Measurements from ENCODE around the gene ADIPOR2.
A peak's percentile ranks its signal among the peaks of the same experiment; 100 is the strongest.

Gene ADIPOR2

DNA sequence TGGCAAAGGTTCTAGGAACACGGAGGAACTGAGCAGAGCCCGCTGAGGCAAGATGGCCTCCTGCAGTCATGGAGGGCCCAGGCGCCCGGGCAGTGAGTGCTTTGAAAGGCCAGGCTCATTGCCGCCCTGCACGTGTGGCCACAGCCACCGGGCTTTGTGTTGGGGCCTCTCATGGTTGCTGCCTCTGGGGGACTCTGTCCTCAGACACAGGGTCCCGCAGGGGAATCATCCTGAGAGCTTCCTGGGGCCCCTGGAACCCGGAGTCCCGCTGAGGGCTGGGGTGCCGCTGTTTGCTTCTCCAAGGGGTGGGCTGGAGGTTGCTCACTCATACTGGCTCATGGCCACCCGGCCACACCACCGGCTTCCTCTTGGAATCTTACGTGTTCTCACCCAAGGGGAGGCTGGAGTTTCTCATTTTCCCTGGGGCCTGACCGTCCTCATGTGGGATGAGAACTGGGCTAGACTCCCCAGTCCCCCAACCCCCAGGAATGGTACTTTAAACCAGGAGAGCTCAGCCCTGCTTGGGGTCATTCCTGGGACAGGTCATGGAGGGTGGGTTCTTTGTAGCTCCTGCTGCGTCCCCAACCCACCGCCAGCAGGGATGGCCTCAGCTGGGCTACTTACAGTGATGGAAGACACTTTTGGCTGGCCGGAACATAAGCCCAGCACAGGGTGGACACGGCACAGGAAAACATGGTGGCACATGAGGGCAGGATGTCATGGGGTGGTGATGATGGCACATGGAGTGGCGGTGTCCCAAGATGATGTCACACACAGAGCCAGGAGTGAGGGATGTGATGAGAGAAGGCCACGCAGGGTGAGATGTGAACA, 108.4 kb downstream of the ADIPOR2 start:
- no peak for DNase-seq (ENCODE audit: low read depth in 2 of 2)

DNA sequence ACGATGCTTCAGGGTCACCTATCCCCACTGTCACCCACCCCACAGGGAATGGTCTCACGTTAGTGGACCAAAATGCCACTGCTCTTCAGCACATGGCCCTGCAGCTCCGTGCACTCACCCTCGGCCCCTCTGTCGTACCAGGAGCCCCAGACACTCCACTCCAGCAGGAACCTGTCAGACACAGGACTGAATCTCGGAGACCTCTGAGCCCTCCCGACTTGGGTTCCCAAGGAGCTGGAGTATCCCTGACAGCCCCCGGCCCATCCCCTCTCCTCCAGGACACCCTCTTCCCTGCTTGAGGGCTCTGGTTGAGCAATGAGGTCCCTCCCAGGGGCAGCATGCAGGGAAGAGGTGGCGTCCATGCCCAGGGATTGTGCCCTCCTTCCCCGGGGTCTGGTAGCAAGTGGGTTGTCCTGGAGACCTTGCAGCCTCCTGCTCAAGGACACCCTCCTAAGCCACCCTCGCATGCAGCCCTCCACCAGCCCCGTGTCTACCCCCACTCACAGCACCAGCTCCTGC, 109.1 kb downstream of the ADIPOR2 start:
- no peak for DNase-seq (ENCODE audit: low read depth in 2 of 2)

DNA sequence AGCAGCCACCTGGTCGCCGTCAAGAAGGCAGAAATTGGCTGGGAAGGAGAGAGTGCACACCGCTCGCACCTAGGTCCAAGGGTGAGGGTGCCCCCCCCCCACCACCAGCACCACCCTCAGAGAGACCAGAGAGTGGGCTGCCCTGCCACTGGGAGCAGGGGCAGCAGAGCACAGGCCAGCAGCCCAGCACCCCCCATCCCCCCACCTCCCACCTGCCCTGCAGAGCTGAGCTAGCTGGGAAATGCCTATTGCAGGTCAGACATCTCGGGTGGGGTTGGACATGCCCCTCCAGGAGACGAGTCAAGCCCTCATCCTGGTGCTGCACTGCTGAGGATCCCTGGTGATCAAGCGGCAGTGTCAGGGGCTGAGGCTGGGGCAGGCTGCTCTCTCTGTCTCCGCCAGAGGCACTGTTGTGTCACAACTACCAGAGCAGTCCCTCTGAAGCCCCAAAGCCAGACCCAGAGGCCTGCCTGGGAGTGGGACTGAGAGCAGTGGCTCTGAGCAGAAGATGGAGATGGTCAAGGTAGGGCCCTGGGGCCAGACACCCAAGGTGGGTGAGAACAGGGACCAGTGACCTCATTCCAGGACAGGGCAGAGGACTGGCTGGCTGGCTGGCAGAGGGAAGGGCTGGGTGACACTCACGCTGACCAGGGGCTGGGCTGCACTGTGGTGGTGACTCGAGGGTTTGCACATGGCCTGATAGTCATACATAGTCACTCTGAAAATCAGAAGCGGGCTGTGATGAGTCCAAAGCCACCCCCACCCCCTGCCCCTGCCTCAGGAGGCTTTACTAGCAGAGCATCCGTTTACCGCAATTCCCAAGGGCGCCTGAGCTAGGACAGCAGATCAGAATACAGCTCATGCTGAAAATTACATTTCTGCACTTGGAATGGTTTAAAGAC, 109.8 kb downstream of the ADIPOR2 start:
- DNase-seq (ENCODE audit: low read depth in 2 of 2): no peak

DNA sequence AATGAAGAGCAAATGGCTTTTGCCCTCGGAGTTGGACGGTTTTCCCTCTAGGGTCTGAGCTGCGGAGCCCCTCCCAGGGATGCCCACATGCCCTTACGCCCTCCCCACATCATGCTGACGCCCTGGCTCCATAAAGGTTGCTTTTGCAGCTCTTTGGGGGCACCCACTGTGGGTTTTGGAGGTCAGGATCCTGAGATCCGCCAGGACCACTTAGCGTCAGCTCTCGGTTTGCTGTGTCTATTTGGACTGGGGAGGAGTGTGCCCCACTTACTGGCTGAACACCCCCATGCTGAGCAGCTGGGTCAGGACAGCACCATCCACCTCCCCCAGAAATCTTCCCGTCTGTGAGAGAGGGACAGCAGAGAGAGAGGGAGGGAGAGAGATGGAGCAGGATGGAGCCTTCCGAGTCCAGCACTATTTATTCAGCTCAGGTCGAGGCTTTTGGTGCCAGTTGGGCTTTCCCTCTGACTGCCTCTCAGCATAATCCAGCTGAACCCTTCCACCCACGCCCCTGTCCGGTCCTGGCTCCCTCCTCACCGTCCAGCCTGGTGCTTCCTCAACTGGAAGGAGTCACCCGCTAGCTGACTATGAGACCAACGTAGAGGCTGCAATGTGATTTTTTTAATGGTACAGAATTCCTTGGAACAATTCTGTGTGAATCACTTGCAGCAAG, 110.6 kb downstream of the ADIPOR2 start:
- no peak for DNase-seq (ENCODE audit: low read depth in 2 of 2)

DNA sequence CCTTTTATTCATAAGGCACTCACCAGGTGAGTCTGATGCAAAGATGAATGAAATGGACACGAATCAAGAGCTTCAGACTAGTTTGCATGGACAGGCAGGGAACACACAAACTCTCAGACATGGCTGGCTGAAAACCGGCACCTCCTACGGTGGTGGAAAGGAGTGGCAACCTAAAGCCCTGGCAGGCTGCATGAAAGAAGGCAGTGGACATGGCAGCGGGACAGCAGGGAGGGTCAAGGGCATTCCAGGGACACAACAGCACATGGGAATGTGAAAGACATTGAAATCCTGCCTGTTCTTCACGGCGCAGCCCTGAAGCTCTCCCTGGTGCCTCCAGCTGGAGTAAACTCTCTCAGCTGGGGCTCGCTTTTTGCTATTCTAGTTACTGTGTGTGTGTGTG, 112.9 kb downstream of the ADIPOR2 start:
- DNase-seq (ENCODE audit: low read depth in 2 of 2): no peak

DNA sequence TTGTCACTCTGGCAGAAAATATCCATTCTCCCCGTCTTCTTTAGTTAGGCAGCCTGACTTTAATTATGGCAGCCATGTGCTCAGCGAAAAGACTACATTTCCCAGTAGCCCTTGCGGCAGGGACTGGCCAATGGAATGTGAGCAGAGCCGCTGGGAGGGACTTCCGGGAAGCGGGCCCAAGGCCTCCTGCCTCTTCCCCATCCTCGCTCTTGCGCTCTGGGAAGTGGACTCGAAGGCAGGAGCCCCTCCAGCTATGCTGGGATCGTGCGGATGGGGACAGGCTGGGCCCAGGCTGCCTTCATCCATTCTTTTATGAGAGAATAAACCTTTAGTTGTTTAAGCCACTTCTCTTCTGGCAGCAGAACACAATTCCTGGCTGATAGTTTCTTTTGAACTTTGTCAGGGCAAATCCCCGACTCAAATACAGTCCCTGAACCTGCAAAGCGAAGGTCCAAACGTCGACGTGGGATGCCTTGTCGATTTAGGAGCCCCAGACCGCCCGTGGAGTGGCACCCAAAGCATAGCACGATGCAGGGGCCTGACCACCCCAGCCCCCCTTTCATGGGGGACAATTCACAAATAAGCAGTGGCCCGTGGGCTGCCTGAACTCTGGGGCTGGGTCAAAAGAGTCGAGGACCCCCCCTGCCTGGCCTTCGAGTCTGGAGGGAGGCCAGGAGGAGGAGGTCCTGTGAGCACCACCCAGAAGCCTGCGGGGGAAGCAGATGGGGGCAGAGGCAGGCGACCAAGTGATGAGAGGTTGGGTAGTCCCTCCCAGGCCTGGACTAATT, 113.9 kb downstream of the ADIPOR2 start:
- DNase-seq (ENCODE audit: low read depth in 2 of 2): peak; percentile 77 to 78

DNA sequence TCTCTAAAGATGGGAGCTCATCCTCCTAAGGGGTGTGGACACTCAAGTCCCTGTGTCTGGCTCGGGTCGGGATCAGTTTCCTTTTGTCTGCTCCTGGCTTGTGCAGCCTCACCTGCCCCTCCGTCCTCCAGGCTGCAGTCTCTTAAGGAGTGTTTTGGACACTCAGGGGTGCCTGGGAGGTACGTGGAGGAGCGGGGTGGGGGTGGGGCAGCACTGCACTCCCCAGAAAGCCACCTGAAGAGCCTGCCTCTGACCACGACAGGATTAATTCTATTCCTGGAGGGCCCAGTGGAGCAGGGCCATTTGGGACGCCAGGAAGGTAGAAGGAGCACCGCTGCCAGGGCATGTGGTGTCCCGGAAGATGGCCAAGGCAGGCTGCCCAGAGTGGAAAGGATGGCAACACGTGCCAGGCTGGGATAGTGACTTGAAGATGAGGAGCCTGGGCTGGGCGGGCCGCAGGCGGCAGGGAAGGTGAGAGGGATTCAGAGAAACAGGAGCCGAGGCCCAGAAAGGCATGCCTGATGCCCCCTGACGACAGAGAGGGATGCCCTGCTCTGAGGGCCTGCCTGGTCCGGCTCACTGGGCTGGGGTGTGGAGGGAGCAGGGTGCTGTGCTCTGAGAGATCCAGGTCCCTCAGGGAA, 114.7 kb downstream of the ADIPOR2 start:
- no peak for DNase-seq (ENCODE audit: low read depth in 2 of 2)

DNA sequence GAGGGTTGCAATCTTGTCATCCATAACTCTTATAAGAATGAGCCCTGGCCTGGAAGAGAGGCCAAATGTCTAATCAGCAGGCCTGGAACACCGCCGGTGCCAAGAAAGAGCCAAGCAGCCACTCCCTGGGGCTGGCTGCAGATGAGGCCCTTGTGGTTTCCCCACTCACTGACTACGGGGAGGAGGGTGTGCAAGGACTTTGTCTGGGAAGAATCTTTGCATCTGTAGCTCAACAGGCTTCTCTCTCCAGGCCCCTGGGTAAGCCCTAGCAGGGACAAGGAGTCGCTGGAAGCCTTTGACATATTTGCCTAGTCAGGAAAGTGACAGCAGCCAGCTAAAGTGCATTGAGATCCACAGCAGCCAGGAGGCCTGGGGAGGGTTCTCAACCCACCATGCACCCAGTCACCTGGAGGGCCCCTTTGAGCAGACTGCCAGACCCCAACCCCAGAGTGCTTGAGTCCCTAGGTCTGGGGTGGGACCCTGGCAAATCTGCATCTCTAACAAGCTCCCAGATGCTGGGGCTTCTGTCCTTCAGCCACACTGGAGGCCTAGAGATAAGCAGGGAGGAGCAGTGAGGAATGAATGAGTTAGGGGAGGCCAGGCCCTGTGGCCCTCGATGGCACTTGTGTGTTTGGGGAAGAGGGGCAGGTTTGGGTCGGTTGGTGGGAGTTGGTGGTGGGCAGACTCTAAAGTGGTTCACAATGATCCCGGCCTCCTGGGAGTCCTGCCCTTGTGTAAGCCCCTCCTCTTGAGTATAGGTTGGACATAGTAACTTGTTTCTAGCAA, 115.6 kb downstream of the ADIPOR2 start:
- DNase-seq (ENCODE audit: low read depth in 2 of 2): no peak

DNA sequence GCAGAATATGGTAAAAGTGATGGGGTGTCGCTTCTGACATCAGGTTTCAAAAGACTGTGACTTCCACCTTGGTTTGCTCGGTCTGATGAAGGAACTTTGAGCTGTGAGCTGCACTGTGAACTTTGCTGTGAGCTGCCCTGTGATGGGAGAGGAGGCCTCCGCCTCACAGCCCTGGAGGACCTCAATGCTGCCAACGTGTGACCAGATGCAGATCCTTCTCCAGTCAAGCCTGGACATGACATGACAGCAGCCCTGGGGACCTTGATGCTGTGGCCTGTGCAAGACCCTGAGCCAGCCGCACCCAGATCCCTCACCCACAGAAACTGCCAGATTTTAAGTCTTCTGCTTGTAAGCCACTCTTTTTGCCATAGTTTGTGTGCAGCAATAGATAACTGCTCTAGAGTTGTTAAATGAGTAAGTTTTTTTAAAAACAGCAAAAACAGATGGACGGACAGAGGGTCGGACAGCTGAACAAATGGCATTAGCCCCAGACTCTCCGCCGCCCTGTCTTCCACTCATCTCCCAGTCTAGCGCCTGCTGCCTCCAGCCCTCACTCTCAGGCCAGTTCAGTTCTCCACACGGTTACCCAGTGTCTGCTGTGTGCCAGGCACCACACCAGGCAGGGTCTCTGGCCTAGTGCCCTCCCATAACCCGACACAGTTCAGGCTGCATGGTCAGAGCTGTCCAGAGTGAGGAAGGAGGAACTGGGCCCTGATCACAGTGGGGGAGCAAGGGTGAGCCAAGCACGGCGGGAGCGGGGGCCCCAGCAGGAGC, 116.4 kb downstream of the ADIPOR2 start:
- no peak for DNase-seq (ENCODE audit: low read depth in 2 of 2)

DNA sequence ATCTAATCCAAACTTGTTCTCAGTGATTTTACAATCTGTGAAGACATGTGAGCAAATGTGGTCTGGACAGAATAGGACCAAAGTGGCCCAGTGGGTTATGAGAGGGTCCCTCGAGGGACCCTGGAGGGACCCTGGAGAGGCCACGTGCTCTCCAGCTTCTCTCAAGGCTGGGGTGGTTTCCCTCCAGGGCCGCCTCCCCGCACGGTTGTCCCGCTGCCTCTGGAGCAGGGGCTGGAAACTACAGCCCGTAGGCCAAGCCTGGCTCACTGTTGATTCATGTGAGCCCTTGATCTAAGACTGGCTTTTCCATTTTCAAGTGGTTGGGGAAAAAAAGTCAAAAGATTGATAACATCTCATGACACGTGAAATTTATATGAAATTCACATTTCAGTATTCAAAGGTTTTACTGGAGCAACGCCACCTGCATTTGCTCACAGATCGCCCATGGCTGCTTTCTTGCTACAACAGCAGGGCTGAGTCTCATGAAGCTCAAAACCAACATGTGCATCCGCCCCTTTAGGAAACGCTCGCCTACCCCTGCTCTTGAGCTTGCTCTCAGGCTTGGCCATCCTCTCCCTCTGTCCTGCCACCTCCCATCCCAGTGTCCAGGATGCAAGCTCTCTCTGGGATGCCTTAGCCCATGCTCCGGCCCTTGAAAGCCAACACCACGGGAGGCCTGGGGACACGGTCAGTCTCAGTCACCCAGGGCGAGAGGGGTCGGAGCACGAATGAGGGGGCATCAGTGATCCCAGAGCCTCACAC, 117.3 kb downstream of the ADIPOR2 start:
- DNase-seq (ENCODE audit: low read depth in 2 of 2): no peak

DNA sequence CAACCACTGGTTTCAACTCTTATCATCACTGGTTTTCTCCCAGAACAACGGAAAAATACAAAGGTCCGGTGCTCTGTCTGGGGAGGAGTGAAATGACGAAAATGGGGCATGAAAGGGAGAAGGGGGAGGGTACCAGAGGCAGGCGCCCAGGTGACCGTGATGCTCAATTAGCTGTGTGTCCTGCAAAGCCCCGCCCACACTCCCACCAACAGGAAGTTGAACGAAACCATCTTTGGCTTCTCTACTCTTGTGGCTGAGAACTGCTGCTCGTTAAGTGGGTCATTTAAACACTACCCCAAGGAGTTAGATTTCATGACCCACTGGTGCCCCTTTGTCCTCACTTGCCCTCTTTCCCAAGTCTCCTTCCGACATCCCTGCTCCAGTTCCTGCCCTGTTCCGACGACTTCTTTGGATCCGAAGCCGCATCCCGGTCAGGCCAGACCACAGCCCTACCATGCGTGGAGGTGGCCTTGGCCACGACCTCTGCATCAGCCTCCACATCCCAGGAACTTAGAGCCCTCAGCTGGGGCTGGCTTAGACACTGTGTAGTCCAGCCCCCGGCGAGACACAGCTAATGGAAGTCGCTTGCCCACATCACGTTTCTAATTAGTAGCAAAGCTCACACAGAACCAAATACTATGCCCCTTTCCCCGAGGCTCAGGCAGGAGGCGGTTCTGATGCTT, 118.1 kb downstream of the ADIPOR2 start:
- DNase-seq (ENCODE audit: low read depth in 2 of 2): no peak

DNA sequence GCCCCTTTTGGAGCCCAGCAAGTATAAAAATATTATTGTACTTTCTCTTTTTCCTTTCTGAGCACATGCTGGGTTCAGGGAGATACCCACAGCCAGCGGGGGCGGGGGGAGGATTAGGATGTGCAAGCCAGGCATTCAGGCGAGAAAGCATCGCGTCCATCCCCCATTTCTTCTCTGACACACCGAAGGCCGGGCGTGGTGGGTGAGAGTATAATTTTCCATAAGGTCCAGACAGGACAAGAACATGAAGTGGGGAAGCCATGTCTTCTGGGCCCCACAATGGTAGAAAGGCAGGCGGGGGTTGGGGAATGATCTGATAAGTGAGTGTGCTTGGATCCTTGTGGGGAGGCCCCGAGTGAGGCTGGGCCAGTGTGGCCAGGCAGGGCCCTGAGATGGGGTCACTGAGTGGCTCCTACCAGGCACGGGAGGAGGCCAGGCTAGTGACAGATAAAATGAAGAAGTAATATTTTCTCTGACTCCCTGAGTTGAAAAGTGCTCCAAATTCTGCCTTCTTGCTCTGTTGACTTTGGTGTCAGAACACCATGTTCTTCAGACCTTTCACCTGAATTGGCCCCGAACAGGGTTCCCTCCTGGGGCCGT, 118.8 kb downstream of the ADIPOR2 start:
- DNase-seq (ENCODE audit: low read depth in 2 of 2): no peak

DNA sequence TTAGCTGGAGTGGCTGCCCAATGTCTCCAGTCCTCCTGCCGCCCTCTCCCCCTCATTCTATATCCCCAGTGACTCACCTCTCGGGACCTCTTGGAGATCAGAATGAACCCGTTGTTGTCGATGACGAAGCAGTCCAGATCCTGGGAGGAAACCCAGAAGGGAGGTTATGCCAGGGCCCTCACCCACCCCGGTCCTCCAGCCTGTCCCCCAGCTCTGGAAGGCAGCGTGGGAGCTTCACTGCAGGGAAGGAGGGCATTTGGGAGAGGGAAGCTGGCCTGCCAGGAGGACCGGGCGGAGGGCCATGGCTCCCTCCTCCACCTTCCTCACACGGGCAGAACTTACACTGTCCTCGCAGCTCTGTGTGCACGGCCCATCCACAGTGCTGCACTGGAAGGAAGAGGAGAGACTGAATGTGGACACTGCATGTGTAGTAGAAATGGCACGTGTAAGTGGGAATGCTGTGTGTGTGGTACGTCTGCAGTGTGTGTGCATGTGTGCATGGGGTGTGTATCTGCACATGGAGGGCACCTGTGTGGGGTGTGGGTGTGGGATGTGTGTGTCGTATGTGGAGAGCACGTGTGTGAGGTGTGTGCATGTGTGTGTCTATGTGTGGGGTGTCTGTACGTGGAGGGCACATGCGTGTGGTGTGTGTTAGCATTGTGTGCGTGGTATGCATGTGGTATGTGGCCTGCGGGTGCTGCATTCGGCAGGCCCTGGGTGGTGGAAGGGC, 119.5 kb downstream of the ADIPOR2 start:
- no peak for DNase-seq (ENCODE audit: low read depth in 2 of 2)

DNA sequence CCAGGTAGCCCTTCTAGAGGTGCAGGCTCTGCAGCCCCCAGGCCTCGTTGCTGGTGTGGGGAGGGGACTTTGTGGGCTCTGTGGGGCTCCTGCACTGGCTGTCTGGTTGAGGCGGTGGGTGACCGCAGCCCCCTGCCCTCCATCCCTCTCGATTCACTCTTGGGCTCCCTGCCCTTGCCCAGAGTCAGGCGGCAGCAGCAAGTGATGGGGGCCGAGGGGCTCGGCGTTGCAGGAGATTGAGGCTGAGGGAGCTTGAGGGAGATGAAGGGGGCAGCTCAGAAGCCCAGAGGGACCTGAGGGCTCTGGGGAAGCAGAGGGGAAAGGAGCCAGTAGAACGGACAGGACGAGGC, 120.0 kb downstream of the ADIPOR2 start:
- no peak for DNase-seq (ENCODE audit: low read depth in 2 of 2)

DNA sequence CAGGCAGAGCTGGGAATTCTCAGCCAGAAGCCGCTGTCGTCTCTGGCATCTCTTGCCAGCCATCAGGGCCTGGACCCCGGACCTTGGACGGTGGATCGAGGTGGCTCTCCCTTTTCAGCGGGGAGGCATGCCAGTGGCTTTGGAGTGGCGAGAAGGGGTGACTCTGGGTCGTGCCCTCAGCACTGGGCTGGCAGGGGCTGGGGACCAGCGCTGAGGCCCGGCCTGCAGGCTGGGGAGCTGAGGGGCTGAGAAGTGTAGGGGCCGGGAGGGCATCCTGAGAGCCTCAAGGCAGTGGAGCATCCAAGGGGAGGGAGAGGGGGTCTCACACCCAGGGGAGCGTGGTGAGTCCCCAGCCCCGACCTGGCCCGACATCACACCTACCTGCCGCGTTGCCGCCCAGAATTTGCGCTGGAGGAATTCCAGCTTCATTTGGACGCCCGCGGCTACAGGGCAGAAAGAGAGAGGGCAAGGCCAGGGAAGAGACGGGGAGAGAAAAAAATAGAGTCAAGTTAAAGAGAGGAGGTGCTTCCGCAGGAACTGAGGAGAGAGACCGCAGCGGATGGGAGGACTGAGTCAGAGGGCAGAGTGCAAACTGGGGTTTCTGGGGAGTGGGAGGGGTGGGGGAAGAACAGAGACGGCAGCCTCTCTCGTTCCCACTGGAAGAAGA, 120.5 kb downstream of the ADIPOR2 start:
- DNase-seq (ENCODE audit: low read depth in 2 of 2): peak; percentile 34 to 44

DNA sequence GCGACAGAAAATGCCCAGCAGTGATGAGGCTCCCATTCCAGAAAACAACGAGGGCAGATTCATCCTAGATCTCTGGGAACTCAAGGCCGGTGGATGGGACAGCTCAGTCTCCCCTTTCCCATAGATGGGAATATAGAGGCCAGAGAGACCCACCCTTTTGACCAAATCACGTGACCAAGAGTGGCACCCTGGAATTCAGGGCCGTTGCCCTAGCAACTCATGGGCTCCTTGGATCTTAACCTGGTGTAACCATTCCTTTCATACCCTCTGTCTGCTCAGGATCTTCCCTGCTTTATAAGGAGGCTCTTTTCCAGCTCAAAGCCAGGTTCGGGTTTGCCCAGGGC, 121.0 kb downstream of the ADIPOR2 start:
- no peak for DNase-seq (ENCODE audit: low read depth in 2 of 2)
